Measurements from ENCODE around the gene KLHL29.

Gene KLHL29

DNA sequence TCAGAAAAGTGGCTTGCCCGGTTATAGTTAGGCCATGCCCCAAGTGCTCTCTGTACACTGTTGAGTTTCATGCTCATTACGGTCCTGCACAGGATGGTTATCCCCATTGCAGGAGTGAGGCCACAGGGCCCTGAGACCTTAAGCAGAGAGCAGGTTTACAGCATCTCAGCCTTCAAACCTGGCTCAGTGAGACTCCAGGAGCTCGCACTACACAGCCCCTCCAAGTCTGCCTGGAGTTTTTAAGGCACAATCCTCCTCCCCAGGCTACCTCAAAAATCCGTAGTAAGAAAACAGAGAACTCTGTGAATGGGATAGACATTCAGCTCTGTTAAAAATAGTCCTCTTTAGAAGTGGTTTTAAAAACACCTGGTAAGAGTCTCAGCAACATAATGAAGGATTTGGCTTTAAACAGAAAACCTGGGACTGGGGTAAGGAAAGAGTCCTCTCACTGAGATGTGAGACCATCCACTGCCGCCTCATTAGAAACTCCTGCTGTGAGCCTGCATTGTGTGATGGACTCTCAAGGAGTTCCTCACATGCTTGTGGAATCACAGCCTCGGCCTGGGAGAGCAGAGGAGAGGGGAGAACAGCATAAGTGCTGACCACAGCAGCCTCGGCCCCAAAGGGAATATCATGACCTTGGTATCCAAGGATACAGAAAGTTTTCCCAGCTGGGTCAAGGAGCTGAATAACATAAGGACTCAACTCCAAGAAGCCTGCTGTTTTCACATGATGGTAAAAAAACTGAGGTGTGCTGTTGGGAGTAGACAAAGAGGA is 327.2 kb downstream of the KLHL29 start:
- Histone ChIP-seq H3K4me1 (ENCODE audit: control insufficient read depth, low read length) (no peaks in the 10 kb centered on the region), H3K9me3 (ENCODE audit: control insufficient read depth, insufficient read depth, low read length) (no peaks in the 10 kb centered on the region), H3K36me3 (ENCODE audit: control insufficient read depth, low read length) (no peaks in the 10 kb centered on the region), H4K20me1 (ENCODE audit: control insufficient read depth, insufficient read depth, low read depth, low read length) (no peaks in the 10 kb centered on the region), H3K9me2 (replicated peaks; ENCODE audit: control insufficient read depth, low read length) (no peaks in the 10 kb centered on the region), H3K27ac (ENCODE audit: low read depth, low read length) (no peak overlapping the region), H3K4me3 (ENCODE audit: low read length) (no peak overlapping the region), H3K79me2 (ENCODE audit: control insufficient read depth, low read length) (no peaks in the 10 kb centered on the region), H3K4me2 (ENCODE audit: low read length) (no peak overlapping the region), H3K27me3 (ENCODE audit: control insufficient read depth, low read length) (no peaks in the 10 kb centered on the region), H3F3A (ENCODE audit: control insufficient read depth, insufficient read depth) (no peaks in the 10 kb centered on the region)
- TF ChIP-seq CTCF (IDR thresholded peaks at IDR 0.05; ENCODE audit: low read depth, low read length, poor library complexity, severe bottlenecking) (no peak), EZH2phosphoT487 (IDR thresholded peaks at IDR 0.05; ENCODE audit: borderline replicate concordance, low read length) (no peak)

DNA sequence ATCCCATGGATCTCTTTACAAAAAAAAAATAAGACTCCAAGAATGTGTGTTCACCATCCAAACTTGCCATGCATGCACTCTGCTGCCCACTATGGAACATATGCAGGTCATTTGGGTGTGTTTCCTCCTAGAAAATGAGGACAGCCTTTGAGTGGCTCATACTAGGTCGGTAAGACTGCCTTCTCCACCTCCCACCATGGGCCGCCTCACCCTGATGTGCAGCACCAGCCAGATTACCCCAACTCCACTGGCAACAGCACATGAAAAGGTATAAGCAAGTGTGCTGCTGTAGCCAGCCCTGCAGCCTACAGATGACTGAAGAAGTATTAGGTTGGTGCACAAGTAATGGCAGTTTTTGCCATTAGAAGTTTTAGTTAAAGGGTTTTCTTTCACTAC is 327.8 kb downstream of the KLHL29 start:
- Histone ChIP-seq H3K4me1 (ENCODE audit: control insufficient read depth, low read length) (no peaks in the 10 kb centered on the region), H3K27ac (ENCODE audit: low read depth, low read length) (no peak overlapping the region), H3K4me3 (ENCODE audit: low read length) (no peak overlapping the region), H3K9me2 (replicated peaks; ENCODE audit: control insufficient read depth, low read length) (no peaks in the 10 kb centered on the region), H3K36me3 (ENCODE audit: control insufficient read depth, low read length) (no peaks in the 10 kb centered on the region), H3K79me2 (ENCODE audit: control insufficient read depth, low read length) (no peaks in the 10 kb centered on the region), H4K20me1 (ENCODE audit: control insufficient read depth, insufficient read depth, low read depth, low read length) (no peaks in the 10 kb centered on the region), H3K27me3 (ENCODE audit: control insufficient read depth, low read length) (no peaks in the 10 kb centered on the region), H3K4me2 (ENCODE audit: low read length) (no peak overlapping the region), H3K9me3 (ENCODE audit: control insufficient read depth, insufficient read depth, low read length) (no peaks in the 10 kb centered on the region), H3F3A (ENCODE audit: control insufficient read depth, insufficient read depth) (no peaks in the 10 kb centered on the region)
- TF ChIP-seq CTCF (IDR thresholded peaks at IDR 0.05; ENCODE audit: low read depth, low read length, poor library complexity, severe bottlenecking) (no peak), EZH2phosphoT487 (IDR thresholded peaks at IDR 0.05; ENCODE audit: borderline replicate concordance, low read length) (no peak)

DNA sequence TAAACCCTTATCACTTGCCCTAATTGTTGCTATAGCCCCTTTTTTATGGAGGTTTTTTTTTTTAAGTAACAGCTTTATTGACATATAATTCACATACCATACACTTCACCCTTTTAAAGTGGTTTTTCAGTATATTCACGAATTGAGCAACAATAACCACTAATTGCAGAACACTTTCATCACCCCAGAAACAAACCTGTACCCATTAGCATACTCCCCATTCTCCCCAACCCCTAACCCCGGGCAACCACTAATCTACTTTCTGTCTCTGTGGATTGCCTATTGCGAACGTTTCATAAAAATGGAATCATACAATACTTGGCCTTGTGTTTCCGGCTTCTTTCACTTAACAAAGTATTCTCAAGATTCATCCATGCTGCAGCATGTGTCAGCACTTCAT is 328.4 kb downstream of the KLHL29 start:
- Histone ChIP-seq H3K4me3 (ENCODE audit: low read length) (no peak overlapping the region), H3K27me3 (ENCODE audit: control insufficient read depth, low read length) (no peaks in the 10 kb centered on the region), H3K27ac (ENCODE audit: low read depth, low read length) (no peak overlapping the region), H3F3A (ENCODE audit: control insufficient read depth, insufficient read depth) (no peaks in the 10 kb centered on the region), H3K4me2 (ENCODE audit: low read length) (no peak overlapping the region), H3K79me2 (ENCODE audit: control insufficient read depth, low read length) (no peaks in the 10 kb centered on the region), H4K20me1 (ENCODE audit: control insufficient read depth, insufficient read depth, low read depth, low read length) (no peaks in the 10 kb centered on the region), H3K9me2 (replicated peaks; ENCODE audit: control insufficient read depth, low read length) (no peaks in the 10 kb centered on the region), H3K4me1 (ENCODE audit: control insufficient read depth, low read length) (no peaks in the 10 kb centered on the region), H3K36me3 (ENCODE audit: control insufficient read depth, low read length) (no peaks in the 10 kb centered on the region), H3K9me3 (ENCODE audit: control insufficient read depth, insufficient read depth, low read length) (no peaks in the 10 kb centered on the region)
- TF ChIP-seq CTCF (IDR thresholded peaks at IDR 0.05; ENCODE audit: low read depth, low read length, poor library complexity, severe bottlenecking) = no peak
